SU-DHL-6 (cell line): Measurements from ENCODE around the gene ARMC7.

Experiments
- CTCF ChIP-seq: fragments of 200-600 bp; sonication (generic); IDR thresholded peaks from one replicate; pipeline ENCODE4 v1.5.1; 2017; ENCODE audit warnings: antibody characterized with exemption, mild to moderate bottlenecking, low read length, moderate library complexity; ENCODE audit not compliant: insufficient read depth, poor library complexity, severe bottlenecking
- EZH2phosphoT487 ChIP-seq: fragments of 200-600 bp; sonication (generic), shearing (Covaris generic); conservative IDR thresholded peaks from 2 replicates; pipeline ENCODE4 v1.6.1; 2018; ENCODE audit warnings: mild to moderate bottlenecking, antibody characterized with exemption, low read length, moderate library complexity, mixed read lengths

DNA sequence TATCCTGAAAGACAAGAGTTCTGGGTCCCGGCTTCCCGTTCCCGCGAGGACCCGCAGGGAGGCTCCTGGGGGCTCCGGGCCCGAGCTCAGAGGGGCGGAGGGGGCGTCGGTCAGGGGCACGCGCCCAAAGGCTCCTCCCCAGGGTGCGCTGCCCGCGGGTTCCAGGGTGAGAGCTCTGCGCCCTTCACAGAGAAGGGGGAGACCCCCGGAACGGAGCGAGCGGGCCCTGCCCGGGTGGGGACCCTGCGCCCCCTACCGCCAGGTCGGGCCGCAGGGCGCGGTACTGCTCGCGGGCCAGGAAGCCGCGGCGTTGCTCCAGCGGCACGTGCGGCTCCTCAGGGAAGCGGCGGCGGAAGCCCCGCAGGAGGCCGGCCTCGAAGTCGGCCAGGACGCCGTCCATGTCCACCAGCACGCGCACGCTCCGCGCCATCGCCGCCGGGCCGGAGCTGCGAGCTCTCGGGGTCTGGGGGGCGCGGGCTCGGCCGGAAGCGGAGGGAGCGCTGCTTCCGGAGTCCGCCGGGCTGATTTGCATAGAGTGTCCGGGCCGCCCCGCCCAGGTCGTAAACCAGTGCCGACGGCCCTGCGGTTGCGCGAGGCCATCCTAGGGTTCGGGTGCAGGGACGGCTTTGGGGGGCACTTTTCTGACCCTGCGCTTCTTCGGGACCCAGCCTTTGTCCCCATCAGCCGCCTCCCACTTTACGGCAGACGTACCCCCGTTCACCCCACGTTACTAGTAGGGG, 21.7 kb downstream of the ARMC7 start, which contains the start of gene NT5C:
- TF ChIP-seq CTCF = peak; percentile 64
- no peak for TF ChIP-seq EZH2phosphoT487
